Esophagus squamous epithelium (tissue), 4 donors: ENCODE measurements around the gene IFI44L.

Experiments used
- CTCF ChIP-seq, 6 experiments: fragments of 450-650 bp in 4 of 6; fragments of 200-600 bp in 2 of 6; sonication (generic) in 2 of 6; IDR thresholded peaks; one replicate each; pipeline ENCODE4 v1.5.1; 2016 to 2019; ENCODE audit warnings: antibody characterized with exemption in 6 of 6, mild to moderate bottlenecking in 4 of 6, moderate library complexity in 4 of 6
- POLR2A ChIP-seq, 4 donors: fragments of 450-650 bp; IDR thresholded peaks; one replicate each; pipeline ENCODE4 v1.6.1; 2017; ENCODE audit warnings: antibody characterized with exemption in 4 of 4, mild to moderate bottlenecking in 4 of 4, moderate library complexity in 3 of 4

DNA sequence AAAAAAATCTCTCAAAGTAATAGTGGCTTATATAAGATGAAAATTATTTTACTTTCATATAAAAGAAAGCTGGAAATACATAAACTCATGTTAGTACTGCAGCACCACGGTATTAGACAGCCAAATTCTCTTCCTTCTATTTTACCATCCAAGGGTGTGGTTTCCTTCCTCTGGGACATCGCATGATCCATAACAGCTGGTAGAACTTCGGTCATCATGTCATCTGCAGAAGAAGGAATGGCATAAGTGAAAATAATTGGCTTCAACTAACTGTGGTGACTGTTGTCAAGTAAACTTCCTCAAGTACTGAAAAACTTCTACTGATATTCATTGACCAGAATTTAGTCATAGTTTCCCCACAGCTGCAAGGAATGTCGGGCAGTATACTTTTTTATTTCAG is 28.3 kb upstream of the IFI44L start:
- TF ChIP-seq CTCF (IDR thresholded peaks at IDR 0.05) (no peak), POLR2A (IDR thresholded peaks at IDR 0.05) (no peak)
